Thyroid gland (tissue), 4 donors: ENCODE measurements around the gene TANC1.

Experiments
- CTCF ChIP-seq, 6 experiments: fragments of 200-600 bp in 3 of 6; fragments of 450-650 bp in 3 of 6; sonication (generic) in 3 of 6; IDR thresholded peaks; one replicate each; pipeline ENCODE4 v1.5.1; 2016 to 2019; ENCODE audit warnings: antibody characterized with exemption in 6 of 6, mild to moderate bottlenecking in 2 of 6, inconsistent platforms in 1 of 6, moderate library complexity in 1 of 6
- POLR2A ChIP-seq, 2 donors: fragments of 450-650 bp; IDR thresholded peaks; one replicate each; pipeline ENCODE4 v1.6.1; 2017; ENCODE audit warnings: antibody characterized with exemption in 2 of 2, mild to moderate bottlenecking in 2 of 2, moderate library complexity in 1 of 2

- TF ChIP-seq CTCF (IDR thresholded peaks at IDR 0.05) (no peak), POLR2A (IDR thresholded peaks at IDR 0.05) (no peak)
These were observed 155.3 kb downstream of the TANC1 start for GRCh38 chr2:159123786-159124185.
